ENCODE data around the gene BIK. TPM values are rescaled to one million over a fixed set of nuclear protein-coding genes. Genes with fewer than 3 reads are reported as not detected.

The BIK gene
- 1 to 10 TPM; 1.7 to 2.0 TPM for total RNA-seq

DNA sequence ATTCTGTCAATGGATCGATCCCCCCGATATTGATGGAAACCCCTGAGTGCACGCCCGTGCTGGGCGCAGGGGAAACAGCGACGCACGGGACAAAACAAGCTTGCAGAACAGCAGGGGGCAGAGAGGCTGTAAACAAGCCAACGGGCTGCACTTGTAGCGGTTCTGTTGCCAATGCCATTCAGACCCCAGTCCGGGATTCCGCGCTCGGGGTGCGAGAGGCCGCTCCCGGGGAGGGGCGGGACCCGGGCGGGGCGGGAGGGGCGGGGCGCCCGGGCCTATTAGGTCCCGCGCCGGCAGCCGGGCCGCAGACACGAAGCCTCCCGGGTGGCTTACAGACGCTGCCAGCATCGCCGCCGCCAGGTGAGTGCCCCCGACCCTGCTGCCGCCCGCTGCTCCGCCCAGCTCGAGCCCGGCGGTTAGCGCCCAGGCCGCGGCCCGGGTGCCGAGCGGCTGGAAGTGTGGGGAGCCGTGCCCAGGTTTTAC is at the start of gene BIK:
BIK (plus strand) TSS at position 307 of the 483 bp plus-strand sequence. CDS start 13,273 bp downstream, outside the sequence.
- ChIA-PET CTCF (interaction anchor here (0.8 to 1.8 kb wide), 4 partner anchors 9 to 77 kb away, joined by 3 to 6 read pairs (median 4); partner anchors contain the start of genes MCAT and TTLL12), POLR2A (interaction anchor here (0.8 kb wide), 1 partner anchor 20 kb away, joined by 5 read pairs; no protein-coding TSS in a partner anchor)
- peak within 1 kb of the TSS; percentile 61 for H3K4me3 Mint-ChIP-seq
- H3K4me1 Mint-ChIP-seq (ENCODE audit: low read depth): peaks cover 7% of the 10 kb centered on the region
- no peaks in the 10 kb centered on the region for H3K36me3 Mint-ChIP-seq (ENCODE audit: low read depth)
- H3K27ac Mint-ChIP-seq: no peak within 1 kb of the TSS
- DNase-seq: peak; percentile 53
- ATAC-seq: peak; percentile 76
- H3K27me3 Mint-ChIP-seq (ENCODE audit: low read depth): peaks cover 13% of the 10 kb centered on the region
- no peaks in the 10 kb centered on the region for H3K9me3 Mint-ChIP-seq (ENCODE audit: insufficient read depth)

- DNase-seq (no peak), ATAC-seq (no peak)
- Mint-ChIP-seq H3K4me1 (ENCODE audit: low read depth) (no peaks in the 10 kb centered on the region), H3K27me3 (ENCODE audit: low read depth) (no peaks in the 10 kb centered on the region), H3K4me3 (no peak overlapping the region), H3K27ac (no peak overlapping the region), H3K9me3 (ENCODE audit: insufficient read depth) (no peaks in the 10 kb centered on the region), H3K36me3 (ENCODE audit: low read depth) (peaks cover 3% of the 10 kb centered on the region)
- CTCF ChIA-PET: no interaction called here
- POLR2A ChIA-PET: no interaction called here
Measured at GRCh38 chr22:43066134-43066533, 44.4 kb upstream of the BIK start.

DNA sequence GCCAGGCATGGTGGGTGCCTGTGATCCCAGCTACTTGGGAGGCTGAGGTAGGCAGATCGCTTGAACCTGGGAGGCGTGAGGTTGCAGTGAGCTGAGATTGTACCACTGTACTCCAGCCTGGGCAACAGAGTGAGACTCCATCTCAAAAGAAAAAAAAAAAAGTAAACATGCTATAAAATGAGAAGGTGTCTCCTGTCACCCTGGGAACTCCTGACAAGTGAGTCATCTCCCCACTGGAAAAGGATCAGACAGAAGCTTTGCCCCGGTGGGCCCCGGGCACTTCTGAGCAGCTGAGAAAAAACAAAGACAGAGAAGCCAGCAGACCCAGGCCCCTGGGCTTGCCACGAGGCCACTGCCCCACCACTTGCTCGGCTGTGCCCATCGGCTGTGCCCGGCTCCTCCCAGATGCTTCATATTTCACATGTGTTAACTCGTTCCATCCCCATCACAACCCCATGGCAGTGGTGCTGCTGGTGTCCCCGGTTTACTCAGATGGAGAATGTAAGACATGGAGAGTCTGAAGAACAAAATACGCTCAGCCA is 43.6 kb upstream of the BIK start:
- Mint-ChIP-seq H3K9me3 (ENCODE audit: insufficient read depth) (no peaks in the 10 kb centered on the region), H3K36me3 (ENCODE audit: low read depth) (peaks cover 3% of the 10 kb centered on the region), H3K27me3 (ENCODE audit: low read depth) (no peaks in the 10 kb centered on the region), H3K4me3 (no peak overlapping the region), H3K4me1 (ENCODE audit: low read depth) (no peaks in the 10 kb centered on the region), H3K27ac (no peak overlapping the region)
- ChIA-PET POLR2A (interaction anchor here (0.6 kb wide), 1 partner anchor 303 kb away, joined by 3 read pairs; no protein-coding TSS in a partner anchor), CTCF (no interaction called here)
- no peak for DNase-seq
- no peak for ATAC-seq

- ChIA-PET CTCF (no interaction called here), POLR2A (interaction anchor here (0.6 kb wide), 1 partner anchor 55 kb away, joined by 4 read pairs; no protein-coding TSS in a partner anchor)
- no peak overlapping the region for H3K4me3 Mint-ChIP-seq
- H3K9me3 Mint-ChIP-seq (ENCODE audit: insufficient read depth): no peaks in the 10 kb centered on the region
- no peaks in the 10 kb centered on the region for H3K27me3 Mint-ChIP-seq (ENCODE audit: low read depth)
- no peaks in the 10 kb centered on the region for H3K36me3 Mint-ChIP-seq (ENCODE audit: low read depth)
- DNase-seq (no peak), ATAC-seq (no peak)
- no peaks in the 10 kb centered on the region for H3K4me1 Mint-ChIP-seq (ENCODE audit: low read depth)
- H3K27ac Mint-ChIP-seq: no peak overlapping the region
Measured at GRCh38 chr22:43077121-43077877, 33.3 kb upstream of the BIK start.

- Mint-ChIP-seq H3K4me1 (ENCODE audit: low read depth) (no peaks in the 10 kb centered on the region), H3K36me3 (ENCODE audit: low read depth) (no peaks in the 10 kb centered on the region), H3K27ac (no peak overlapping the region), H3K9me3 (ENCODE audit: insufficient read depth) (no peaks in the 10 kb centered on the region), H3K27me3 (ENCODE audit: low read depth) (no peaks in the 10 kb centered on the region), H3K4me3 (no peak overlapping the region)
- ChIA-PET CTCF (no interaction called here), POLR2A (no interaction called here)
- no peak for DNase-seq
- ATAC-seq: no peak
Measured at GRCh38 chr22:43078522-43078921, 32.0 kb upstream of the BIK start.

DNA sequence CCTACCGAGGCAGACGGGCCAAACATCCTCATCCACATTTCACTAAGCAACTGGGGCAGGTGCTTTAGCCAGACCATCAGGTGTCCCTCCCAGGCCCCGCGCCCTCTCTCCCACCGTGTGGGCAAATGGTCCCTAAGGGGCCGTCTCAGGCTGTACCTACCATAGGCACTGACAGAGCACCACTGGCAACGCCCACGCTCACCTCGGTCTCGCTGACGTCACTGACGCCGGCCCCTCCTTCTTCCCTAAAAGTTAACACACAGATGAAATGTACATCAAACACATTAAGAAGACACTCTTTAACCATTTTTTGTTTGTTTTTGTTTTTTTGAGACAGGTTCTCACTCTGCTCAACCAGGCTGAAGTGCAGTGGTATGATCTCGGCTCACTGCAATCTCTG is 30.8 kb upstream of the BIK start:
- no peak for ATAC-seq
- no peaks in the 10 kb centered on the region for H3K27me3 Mint-ChIP-seq (ENCODE audit: low read depth)
- CTCF ChIA-PET: no interaction called here

DNA sequence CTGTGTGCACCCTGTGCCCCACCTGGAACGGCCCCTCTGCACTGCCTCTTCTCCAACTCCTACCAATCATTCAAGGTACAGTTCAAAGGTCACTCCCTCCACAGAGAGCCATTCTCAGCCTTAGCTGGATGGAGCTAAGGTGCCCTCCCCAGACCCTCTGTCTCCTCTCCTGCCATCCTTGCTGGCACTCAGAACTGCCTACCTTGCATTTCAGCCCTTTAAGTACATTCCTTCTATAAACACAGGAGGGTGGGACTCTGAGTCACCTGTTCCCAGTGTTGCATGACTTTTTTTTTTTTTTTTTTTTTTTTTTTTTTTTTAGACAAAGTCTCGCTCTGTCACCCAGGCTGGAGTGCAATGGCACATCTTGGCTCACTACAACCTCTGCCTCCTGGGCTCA is 29.9 kb upstream of the BIK start:
- Mint-ChIP-seq H3K9me3 (ENCODE audit: insufficient read depth) (no peaks in the 10 kb centered on the region), H3K36me3 (ENCODE audit: low read depth) (peaks cover 5% of the 10 kb centered on the region), H3K27ac (no peak overlapping the region), H3K4me1 (ENCODE audit: low read depth) (peaks cover 3% of the 10 kb centered on the region), H3K4me3 (no peak overlapping the region), H3K27me3 (ENCODE audit: low read depth) (no peaks in the 10 kb centered on the region)
- no peak for ATAC-seq
- DNase-seq: no peak
- ChIA-PET POLR2A (interaction anchor here (0.7 kb wide), 1 partner anchor 10 kb away, joined by 3 read pairs; no protein-coding TSS in a partner anchor), CTCF (no interaction called here)

More for the DNA sequence above, 30.8 kb upstream of the BIK start:
- DNase-seq: no peak
- Mint-ChIP-seq H3K36me3 (ENCODE audit: low read depth) (no peaks in the 10 kb centered on the region), H3K4me1 (ENCODE audit: low read depth) (no peaks in the 10 kb centered on the region), H3K4me3 (no peak overlapping the region), H3K27ac (no peak overlapping the region), H3K9me3 (ENCODE audit: insufficient read depth) (no peaks in the 10 kb centered on the region)
- POLR2A ChIA-PET: interaction anchor here (0.7 kb wide), 1 partner anchor 9 kb away, joined by 3 read pairs; no protein-coding TSS in a partner anchor

DNA sequence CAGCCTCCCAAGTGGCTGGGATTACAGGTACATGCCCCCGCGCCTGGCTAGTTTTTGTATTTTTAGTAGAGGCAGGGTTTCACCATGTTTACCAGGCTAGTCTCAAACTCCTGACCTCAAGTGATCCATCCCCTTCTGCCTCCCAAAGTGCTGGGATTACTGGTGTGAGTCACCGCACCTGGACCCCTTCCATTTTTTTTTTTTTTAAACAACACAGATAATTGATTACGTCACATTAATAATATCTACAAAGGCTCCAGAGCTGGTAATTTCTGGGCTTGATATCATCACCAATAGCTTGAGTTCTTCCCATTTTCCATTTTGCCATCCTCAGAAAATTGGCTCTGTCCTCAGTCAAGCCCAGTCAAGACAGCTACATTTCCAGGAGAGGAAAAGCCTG is 28.6 kb upstream of the BIK start:
- Mint-ChIP-seq H3K9me3 (ENCODE audit: insufficient read depth) (no peaks in the 10 kb centered on the region), H3K4me1 (ENCODE audit: low read depth) (peaks cover 15% of the 10 kb centered on the region), H3K27ac (no peak overlapping the region), H3K27me3 (ENCODE audit: low read depth) (no peaks in the 10 kb centered on the region), H3K36me3 (ENCODE audit: low read depth) (peaks cover 10% of the 10 kb centered on the region), H3K4me3 (no peak overlapping the region)
- DNase-seq (no peak), ATAC-seq (no peak)
- ChIA-PET CTCF (no interaction called here), POLR2A (no interaction called here)

- ChIA-PET POLR2A (interaction anchor here (1.3 kb wide), 1 partner anchor 10 kb away, joined by 4 read pairs; no protein-coding TSS in a partner anchor), CTCF (interaction anchor here (0.8 to 0.9 kb wide), 2 partner anchors 25 to 102 kb away, joined by 4 to 5 read pairs; no protein-coding TSS in a partner anchor)
- Mint-ChIP-seq H3K36me3 (ENCODE audit: low read depth) (peaks cover 11% of the 10 kb centered on the region), H3K27me3 (ENCODE audit: low read depth) (no peaks in the 10 kb centered on the region), H3K9me3 (ENCODE audit: insufficient read depth) (no peaks in the 10 kb centered on the region), H3K4me1 (ENCODE audit: low read depth) (peaks cover 28% of the 10 kb centered on the region), H3K4me3 (no peak overlapping the region), H3K27ac (peak overlapping the region; percentile 51)
- DNase-seq: no peak
- ATAC-seq: no peak
Measured at GRCh38 chr22:43085658-43086606, 24.6 kb upstream of the BIK start.

- H3K36me3 Mint-ChIP-seq (ENCODE audit: low read depth): peaks cover 11% of the 10 kb centered on the region
- peaks cover 30% of the 10 kb centered on the region for H3K4me1 Mint-ChIP-seq (ENCODE audit: low read depth)
- ATAC-seq (peak; percentile 1), DNase-seq (no peak)
- peak overlapping the region; percentile 86 for H3K4me3 Mint-ChIP-seq
- H3K27me3 Mint-ChIP-seq (ENCODE audit: low read depth): peaks cover 3% of the 10 kb centered on the region
- CTCF ChIA-PET: no interaction called here
- peak overlapping the region; percentile 92 for H3K27ac Mint-ChIP-seq
- H3K9me3 Mint-ChIP-seq (ENCODE audit: insufficient read depth): no peaks in the 10 kb centered on the region
- POLR2A ChIA-PET: no interaction called here
Measured at GRCh38 chr22:43088627-43088983, 21.9 kb upstream of the BIK start.

DNA sequence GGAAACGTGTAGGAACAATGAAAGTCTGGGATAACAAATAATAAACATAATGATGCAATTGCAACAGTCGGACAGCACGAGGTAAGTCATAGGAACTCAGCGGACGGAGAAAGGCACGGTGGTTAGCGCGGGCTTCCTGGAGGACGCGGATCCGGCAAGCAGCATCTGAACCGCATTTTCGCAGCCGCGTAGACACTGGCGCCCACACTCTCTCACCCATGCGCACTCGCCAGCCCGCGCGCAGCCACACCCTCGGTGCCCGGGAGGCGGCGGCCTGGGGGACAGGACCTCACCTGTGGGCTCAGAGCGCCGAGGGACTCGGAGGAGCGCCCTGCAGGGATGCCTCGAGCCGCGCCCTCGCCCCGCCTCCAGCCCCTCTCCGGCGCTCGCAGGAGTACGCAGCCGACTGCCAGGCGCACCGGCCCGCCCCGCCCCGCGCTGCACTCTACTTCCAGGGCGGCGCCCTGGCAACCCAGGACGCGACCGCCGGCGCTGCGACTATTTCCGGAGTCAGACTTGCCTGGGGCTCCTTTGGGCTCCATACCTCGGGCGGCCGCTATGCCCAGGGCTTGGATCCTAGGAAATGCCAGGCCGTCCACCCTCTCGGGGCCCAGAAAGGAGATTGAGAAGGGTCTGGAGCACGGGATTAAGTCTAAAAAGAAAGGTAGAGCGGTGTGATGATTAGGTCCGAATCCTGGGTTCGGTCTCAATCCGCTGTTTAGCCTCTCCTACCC is 21.4 kb upstream of the BIK start, which contains the start of gene TTLL1:
TTLL1 (minus strand) TSS at position 408 of the 734 bp plus-strand sequence. CDS start 13,805 bp downstream, outside the sequence.
- H3K27me3 Mint-ChIP-seq (ENCODE audit: low read depth): peaks cover 3% of the 10 kb centered on the region
- POLR2A ChIA-PET: no interaction called here
- peak within 1 kb of the TSS; percentile 86 for H3K4me3 Mint-ChIP-seq
- peak; percentile 98 for ATAC-seq
- peaks cover 11% of the 10 kb centered on the region for H3K36me3 Mint-ChIP-seq (ENCODE audit: low read depth)
- DNase-seq: peak; percentile 94
- H3K4me1 Mint-ChIP-seq (ENCODE audit: low read depth): peaks cover 30% of the 10 kb centered on the region
- peak within 1 kb of the TSS; percentile 92 for H3K27ac Mint-ChIP-seq
- H3K9me3 Mint-ChIP-seq (ENCODE audit: insufficient read depth): no peaks in the 10 kb centered on the region
- CTCF ChIA-PET: no interaction called here

Measured in activated CD8-positive, alpha-beta T cell treated with anti-CD3 and anti-CD28 coated beads, Interleukin-2, amount 10 ng/mL, durations not matched to agents 7 days and 5 days (primary cell).